CD4-positive, alpha-beta T cell treated with Interleukin-4 for 4 hours (primary cell): ENCODE data around the gene ABCC5.
"Not testable (repeated sequence)": the region's sequence is repeated elsewhere in the genome, so short reads cannot be mapped to it uniquely, and the experiment has no call there.

ENCODE experiments used
- DNase-seq: peaks from one replicate; pipeline ENCODE4 v3.0.0-alpha.2; 2020

The ABCC5 gene

DNA sequence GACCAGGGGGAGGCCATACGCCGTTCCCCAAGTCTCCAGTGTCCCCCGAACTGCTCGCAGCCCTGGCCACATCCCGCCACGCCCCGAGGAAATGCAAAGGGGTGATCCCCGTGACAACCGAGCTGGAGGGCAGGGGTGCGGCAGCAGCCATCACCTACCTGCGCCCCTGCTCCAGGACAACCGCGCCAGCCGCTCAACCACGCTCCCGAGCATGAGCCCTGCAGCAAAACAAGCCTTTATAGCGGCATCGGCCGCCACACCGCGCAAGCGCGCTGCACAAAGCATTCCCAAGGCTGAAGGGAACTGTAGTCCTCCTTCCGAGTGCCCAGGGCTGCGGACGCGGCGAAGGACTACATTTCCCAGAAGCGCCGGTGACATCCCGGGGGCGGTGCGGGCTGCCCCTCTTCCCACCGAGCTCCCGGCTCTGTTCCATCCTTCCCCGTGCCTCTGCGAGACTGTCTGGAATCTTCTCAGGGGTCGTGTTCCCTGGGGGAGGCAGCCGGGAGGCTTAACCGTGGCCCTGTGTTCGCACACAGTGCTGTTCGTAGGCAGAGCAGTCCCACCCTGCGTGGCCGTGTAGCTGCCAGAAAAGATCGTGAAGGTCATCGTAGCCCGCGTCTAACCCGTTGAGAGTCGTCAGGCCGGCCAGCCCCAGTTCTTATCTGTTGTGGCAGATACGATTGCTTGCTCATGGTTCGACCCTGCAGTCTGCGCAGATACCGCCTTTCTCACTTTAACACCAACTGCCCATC is at the start of gene ABCC5:
TSS of gene ABCC5 (minus strand) at position 213 of the 752 bp plus-strand sequence. CDS start 3,492 bp downstream, outside the sequence.
- peak; percentile 88 for DNase-seq

DNA sequence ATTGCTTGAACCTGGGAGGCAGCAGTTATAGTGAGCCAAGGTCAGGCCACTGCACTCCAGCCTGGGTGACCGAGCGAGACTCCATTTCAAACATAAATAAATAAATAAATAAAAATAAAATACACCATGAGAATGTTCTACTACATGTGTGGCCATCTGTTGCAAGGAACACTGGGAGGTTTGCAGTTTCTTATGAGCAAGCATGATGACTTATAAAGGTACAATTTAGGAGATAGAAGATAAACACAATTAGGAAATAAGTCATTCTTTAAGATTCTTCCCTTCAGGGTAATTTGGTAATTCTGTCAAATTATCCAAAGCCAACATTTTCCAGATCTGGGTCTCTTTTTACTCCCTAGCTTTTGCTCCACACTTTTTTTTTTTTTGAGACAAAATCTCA is 48.5 kb upstream of the ABCC5 start:
- no peak for DNase-seq

DNA sequence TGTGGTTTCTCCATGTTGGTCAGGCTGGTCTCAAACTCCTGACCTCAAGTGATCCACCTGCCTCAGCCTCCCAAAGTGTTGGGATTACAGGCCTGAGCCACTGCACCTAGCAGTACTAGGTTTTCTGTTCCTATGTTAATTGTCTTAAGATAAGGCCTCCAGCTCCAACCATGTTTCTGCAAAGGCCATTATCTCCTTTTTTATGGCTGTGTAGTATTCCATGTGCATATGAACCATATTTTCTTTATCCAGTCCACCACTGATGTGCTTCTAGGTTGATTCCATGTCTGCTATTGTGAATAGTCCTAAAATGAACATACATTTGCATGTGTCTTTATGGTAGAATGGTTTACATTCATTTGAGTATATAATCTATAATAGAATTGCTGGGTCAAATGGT is 45.0 kb upstream of the ABCC5 start:
- no peak for DNase-seq

DNA sequence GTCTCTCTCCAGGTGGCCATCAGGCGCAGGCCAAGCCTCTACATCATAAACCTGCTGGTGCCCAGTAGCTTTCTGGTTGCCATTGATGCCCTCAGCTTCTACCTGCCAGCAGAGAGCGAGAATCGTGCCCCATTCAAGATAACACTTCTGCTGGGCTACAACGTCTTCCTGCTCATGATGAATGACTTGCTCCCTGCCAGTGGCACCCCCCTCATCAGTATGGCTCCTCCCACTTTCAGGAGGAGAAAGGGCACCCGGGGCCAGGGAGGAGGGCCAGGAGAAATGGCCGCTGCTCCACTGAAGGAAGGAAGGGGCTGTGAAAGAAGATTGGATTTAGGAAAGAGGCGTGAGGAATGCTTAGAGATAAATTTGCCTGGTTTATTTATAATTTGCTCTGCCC is 41.7 kb upstream of the ABCC5 start:
- no peak for DNase-seq

DNA sequence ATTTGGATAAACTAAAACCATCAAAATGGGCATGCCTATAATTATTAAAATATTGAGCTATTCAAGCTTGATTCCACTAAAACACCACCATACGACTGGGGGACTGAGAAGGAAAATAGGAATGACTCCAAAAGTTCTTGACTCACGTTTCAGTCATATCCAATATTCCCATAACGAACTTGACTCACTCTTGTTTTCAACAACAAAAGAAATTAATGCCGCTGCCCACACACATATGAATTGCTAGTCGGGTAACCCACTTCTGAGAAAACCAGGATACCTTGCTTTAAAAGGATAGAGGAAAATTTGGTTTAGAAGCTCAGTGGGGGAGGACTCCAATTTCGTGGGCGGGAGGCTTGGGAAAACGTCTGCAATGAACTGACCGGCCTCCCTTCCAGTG is 40.3 kb upstream of the ABCC5 start:
- no peak for DNase-seq

DNA sequence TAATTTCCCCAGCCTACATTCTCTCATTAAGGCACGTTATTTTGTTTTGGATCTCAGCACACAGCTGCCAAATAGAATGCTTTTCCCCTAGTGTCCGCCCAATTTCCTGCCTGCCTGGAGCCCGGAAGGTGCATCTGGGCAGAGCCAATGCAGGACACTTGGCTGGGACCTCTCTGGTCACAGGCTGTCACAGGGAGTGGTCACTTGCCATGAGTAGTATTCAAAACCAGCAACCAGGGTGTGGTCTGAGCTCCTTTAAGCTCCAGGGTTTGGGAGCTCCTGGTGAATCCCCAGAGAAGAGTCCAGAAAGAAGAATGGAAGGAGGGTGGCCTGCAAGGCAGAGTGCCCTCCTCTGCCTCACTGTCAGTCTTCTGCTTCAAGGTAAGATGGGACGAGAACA is 35.1 kb upstream of the ABCC5 start, which contains the start of gene HTR3C:
TSS of gene HTR3C (plus strand) at position 281 of the 400 bp plus-strand sequence. CDS start at position 315, 34 bp downstream.
- DNase-seq: no peak

DNA sequence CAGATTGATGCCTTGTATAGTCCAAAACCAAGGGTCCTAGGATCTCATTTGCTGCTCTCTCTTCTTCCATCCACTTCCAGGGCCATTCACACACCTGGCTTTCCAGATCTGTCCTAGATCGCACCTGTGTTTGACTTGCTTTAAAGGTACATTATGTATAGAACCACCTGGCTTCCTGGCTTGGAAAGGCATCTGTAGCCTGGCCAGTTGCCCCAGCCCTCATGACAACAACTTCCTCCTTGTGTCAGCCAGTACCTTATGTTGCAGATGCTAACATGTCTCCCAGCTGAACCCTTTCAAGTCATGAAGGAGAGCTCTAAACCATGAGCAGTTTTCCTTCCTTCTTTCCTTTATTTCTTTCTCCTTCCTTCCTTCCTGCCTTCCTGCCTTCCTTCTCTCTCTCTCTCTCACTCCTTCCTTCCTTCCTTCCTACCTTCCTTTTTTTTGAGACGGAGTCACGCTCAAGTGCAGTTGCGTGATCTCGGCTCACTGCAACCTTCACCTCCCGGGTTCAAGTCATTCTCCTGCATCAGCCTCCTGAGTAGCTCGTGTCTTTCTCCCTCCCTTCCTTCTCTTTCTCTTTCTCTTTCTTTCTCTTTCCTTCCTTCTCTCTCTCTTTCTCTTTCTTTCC is 32.6 kb upstream of the ABCC5 start:
- no peak for DNase-seq

DNA sequence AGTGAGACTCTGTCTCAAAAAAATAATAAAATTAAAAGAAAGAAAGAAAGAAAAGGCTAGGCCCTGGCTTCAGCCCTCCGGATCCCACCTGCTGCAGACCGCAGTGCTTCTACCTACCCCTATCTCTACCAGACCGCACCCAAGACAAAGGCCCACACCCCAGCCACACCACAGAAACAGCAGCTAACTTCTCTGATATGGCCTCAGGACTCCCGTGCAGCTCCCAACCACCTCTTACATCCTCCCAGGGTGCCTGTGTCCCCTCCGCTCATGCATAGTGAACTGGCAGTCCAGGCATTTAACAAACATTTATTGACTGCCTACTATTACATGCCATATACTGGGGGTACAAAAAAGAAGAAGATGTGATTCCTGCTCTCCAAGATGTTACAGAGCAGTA is 28.3 kb upstream of the ABCC5 start:
- DNase-seq: no peak

DNA sequence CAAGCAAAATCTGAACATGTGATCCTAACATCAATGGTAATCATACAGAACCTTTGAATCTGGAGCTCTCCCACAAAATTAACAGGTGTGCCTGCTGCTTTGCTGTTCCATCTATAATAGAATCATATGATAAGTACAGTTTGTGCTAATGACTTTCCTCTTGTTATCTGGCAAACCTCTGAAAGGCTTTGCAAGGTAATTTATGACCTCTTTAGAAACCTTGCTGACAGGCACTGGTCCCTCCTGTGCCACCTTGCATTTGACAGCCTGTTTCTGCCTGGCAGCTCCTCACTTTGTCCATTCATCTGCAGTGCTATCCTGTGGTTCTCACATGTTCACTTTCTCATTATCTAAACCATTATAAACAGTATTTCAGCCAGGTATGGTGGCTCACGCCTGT is 24.9 kb upstream of the ABCC5 start:
- DNase-seq: no peak

DNA sequence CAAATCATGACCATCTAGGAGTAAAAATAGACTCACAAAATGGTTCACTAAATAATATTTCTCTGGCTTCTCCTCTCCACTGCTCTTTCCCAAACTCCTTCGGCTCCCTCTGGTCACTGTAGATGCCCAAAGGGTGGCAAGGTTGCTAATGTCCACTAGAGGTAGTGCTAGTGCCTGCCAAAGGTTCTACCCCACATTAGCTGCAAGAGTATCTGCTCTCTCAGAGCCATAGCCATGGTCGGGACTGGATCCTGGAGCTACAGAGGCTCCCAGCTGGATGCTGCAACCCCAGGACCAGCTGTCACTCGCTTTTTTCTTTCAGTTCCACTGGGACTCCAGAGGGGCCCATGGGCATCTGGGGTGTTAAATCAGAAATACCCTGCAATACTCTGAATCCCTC is 22.3 kb upstream of the ABCC5 start:
- no peak for DNase-seq

DNA sequence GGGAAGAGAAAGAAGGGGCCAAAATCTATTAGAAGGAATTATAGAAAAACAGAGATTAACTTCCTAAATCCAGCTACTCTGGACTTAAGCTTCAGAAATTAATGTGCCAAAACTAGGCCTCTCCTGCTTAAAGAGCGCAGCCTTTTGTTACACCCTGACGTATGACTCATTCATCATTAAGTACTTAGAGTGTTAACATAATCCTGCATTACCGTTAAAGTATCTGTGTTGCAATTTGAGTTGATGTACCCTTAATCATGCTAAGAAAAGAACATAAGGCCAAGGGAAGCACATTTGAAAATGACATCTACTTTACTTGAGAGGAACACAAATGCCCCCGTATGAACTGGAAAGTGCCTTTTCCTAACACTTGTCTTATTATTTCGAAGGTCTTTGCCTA is 21.7 kb upstream of the ABCC5 start:
- DNase-seq: no peak

DNA sequence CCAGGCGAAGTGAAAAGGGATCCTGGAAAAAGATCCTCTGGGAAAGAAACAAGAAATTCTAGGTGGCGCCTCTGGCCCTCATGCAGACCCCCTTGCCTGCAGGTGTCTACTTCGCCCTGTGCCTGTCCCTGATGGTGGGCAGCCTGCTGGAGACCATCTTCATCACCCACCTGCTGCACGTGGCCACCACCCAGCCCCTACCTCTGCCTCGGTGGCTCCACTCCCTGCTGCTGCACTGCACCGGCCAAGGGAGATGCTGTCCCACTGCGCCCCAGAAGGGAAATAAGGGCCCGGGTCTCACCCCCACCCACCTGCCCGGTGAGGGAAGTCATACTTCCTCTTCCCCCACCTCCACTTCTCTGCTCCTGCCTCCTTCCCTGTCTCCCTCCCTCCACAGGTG is 20.6 kb upstream of the ABCC5 start:
- DNase-seq: not testable (repeated sequence)

DNA sequence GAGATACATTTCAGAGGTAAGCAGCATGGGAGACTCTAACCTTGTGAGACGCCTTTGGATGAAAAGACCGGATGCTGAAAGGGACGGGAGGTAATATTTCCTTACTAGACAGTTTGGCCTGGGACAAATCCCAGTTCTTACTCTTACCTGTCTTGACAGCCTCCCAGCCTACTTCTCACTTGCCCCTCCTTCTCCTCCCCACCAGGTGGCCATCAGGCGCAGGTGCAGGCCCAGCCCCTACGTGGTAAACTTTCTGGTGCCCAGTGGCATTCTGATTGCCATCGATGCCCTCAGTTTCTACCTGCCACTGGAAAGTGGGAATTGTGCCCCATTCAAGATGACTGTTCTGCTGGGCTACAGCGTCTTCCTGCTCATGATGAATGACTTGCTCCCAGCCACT is 20.1 kb upstream of the ABCC5 start:
- DNase-seq: no peak

DNA sequence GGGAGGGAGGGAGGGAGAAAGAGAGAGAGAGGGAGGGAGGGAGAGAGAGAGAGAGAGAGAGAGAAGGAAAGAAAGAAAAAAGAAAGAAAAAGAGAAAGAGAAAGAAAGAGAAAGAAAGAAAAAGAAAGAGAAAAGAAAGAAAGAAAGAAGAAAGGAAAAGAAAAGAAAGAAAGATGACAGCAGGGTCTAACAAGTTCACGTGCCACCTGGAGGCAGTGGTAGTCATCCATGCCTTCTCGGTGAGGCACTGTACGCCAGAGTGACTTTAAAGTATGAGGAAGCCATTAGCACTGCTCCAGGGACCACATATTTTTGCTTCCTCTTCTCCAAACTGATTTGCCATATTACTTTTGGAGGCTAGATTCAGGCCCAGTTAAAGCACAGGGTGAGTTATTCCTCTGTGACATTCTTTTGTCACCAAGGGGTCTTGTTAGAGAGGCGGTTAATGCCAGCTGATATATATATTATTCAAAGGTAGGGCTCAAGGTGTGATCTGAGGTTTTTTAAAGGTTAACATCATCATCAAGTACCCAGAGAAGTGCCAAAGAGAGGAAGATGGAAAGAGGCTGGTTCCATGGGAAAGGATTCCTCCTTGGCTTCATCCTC is 13.6 kb upstream of the ABCC5 start, which contains the start of gene HTR3D:
TSS of gene HTR3D (plus strand) at position 556 of the 606 bp plus-strand sequence. CDS start at position 556, 0 bp downstream.
- DNase-seq: no peak

DNA sequence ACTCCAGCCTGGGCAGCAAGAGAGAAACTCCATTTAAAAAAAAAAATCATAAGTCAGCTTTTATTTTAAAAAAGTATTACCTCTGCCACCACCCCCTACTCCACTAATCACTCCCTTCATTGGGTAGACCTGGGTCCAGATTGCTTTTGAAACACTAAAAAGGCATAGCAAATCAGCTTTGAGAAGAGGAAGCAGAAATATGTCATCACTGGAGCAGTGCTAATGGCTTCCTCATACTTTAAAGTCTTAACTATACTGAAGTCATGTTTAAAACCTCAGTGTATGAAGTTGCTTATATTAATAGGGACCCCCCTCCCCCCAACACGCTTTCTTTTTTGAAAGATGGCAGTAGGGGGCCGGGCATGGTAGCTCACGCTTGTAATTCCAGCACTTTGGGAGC is 12.9 kb upstream of the ABCC5 start:
- no peak for DNase-seq

DNA sequence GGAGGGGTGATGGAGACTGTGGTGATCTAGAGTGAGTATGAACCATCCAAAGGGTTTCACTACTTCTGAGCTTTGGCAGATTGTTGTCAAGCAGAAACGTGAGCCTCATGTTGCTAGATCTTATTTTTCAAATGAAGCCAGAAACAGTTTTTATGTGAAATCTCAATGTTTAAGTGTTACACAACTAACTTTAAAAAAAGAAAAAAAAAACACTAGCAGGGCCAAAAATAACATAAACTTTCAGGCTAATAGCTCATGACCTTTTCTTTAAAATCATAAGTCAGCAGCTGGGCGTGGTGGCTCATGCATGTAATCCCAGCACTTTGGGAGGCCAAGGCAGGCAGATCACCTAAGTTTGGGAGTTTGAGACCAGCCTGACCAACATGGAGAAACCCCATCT is 11.8 kb upstream of the ABCC5 start:
- DNase-seq: no peak

DNA sequence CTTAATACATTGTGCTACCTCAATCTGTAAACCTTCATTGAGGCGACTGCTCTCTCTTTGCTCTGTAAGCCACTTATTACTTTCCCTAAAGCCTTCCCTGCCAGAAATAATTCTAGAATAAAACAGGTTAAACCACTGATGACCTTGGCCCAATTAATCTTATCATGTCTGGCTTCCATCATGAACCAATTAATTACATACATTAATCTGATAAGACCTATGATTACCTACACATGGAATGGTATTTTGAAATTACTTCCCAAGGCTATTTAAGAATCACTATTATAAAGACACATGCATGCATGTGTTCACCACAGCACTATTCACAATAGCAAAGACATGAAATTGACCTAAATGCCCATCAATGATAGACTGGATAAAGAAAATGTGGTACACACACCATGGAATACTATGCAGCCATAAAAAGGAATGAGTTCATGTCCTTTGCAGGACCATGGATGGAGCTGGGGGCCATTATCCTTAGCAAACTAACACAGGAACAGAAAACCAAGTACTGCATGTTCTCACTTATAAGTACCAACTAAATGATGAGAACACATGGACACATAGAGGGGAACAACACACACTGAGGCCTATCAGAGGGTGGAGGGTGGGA is 10.7 kb upstream of the ABCC5 start:
- not testable (repeated sequence) for DNase-seq

DNA sequence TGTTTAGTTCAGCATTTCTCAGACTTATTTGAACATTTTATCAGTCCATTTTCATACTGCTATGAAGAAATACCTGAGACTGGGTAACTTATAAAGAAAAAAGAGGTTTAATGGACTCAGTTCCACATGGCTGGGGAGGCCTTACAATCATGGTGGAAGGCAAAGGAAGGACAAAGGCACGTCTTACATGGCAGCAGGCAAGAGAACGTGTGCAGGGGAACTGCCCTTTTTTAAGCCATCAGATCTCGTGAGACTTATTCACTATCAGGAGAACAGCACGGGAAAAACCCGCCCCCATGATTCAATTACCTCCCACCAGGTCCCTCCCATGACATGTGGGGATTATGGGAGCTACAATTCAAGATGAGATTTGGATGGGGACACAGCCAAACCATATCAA is 7.6 kb upstream of the ABCC5 start:
- not testable (repeated sequence) for DNase-seq

DNA sequence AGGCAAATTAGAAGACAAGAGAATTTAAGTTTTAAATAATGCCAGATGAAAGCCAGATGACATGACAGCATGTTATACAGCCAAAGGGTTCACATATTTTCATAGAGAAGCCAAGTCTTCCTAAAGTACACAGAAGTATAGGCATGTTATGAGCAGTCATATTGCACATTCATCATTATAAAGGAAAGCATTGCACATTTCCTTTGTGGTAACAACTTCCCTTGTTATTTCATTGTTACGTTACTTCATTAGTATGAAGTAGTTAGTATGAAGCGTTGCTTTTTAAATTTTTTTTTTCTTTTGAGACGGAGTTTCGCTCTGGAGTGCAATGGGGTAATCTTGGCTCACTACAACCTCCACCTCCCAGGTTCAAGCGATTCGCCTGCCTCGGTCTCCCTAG is 4.6 kb upstream of the ABCC5 start:
- no peak for DNase-seq

DNA sequence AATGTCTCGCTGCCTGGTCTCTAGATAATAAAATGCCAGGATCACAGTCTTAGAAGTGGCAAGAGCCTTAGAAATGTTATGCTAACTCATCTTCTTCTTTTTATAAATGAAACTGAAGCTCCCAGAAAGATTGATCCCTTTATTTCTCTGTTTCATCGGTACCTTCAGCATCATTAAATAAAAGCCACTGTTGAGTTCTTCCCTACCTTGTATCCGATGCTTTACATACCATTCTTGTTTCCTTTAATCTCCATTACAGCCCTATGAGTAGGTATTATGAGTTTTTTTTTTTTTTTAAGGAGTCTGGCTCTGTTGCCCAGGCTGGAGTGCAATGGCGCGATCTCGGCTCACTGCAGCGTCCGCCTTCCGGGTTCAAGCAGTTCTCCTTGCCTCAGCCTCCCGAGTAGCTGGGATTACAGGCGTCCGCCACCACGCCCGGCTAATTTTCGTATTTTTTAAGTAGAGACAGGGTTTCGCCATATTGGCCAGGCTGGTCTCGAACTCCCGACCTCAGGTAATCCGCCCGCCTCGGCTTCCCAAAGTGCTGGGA is 815 bp upstream of the ABCC5 start:
- DNase-seq: no peak

DNA sequence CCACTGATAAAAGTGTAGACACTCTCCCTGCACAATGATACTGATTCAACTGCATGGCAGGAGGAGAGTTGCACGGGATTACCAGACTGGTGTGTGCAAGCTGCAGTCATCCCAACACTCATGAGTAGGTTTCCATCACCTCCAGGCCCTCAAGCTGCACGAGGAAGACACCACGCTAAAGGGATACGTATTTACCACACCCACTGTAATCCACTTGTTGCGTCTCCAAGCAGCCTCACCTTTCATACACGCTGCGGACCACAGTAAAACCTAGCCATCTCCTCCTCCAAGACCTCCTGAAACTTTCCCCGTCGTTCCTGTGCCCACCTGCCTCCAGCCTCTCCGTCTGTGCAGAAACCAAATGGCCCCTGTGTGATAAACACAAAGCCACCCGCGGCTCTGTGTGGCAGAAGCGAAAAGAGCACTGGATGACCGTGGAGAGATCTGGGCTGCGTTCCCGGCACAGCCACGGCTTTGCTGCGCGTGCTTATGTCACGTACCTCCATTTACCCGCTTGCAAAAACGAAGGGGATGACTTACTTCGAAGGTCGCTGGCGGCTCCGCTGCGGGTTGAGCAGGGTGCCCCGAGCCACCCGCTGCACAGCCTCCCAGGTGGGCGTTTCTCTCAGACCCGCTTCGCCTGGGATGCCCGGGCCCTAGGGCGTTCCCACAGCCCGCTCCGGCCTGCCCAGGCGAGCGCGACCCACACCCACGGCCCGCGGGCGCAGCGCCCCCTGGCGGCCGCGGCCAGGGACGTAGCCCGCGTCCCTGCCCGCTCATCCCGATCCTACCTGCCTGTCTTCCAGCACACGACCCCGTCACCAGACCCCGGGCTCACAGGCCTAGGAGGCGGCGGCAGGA is 643 bp downstream of the ABCC5 start:
- DNase-seq: peak; percentile 18

DNA sequence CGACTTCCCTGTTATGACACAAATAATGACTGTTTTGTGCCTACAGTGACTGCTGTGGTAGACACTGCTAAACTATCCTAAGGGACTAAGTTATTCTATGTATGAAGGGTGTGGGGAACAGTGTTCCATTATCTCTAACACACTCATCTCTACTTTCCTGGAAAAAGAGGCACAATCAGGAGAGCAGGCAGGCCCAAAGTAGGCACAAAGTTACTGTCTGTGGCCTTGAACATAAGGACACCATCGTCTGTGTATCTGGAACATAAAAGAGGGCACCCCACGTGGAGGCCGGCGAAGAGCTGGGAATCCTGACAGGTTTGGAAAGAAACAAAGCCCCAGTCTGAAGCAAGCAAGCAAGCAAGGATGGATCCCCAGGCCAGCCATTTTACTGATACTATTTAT is 1.5 kb downstream of the ABCC5 start:
- DNase-seq: no peak
